Ovary (tissue), 9 donors: ENCODE data around the gene FAM171A2. TPM values are rescaled to one million over a fixed set of nuclear protein-coding genes. Genes with fewer than 3 reads are reported as not detected.

Experiments used
- DNase-seq, 5 donors: peaks; one replicate each; pipeline ENCODE4 v3.0.0-alpha.2; 2019 to 2020
- H3K27ac ChIP-seq, 2 donors: fragments of 200-600 bp; one replicate each; pipeline versions ENCODE4 v1.5.1 to v1.8.0; 2019 to 2022
- H3K27me3 ChIP-seq: fragments of 200-600 bp; one replicate; pipeline ENCODE4 v1.8.0; 2022
- H3K36me3 ChIP-seq: fragments of 200-600 bp; sonication (generic); one replicate; pipeline ENCODE4 v1.5.1; 2019
- H3K4me1 ChIP-seq: one replicate; pipeline ENCODE4 v1.8.1; 2013; ENCODE audit warnings: mild to moderate bottlenecking, moderate library complexity; ENCODE audit not compliant: insufficient read depth
- H3K4me3 ChIP-seq: fragments of 200-600 bp; sonication (generic); one replicate; pipeline ENCODE4 v1.5.1; 2017
- H3K9me3 ChIP-seq, 2 donors: fragments of 200-600 bp in 1 of 2; sonication (generic) in 1 of 2; one replicate each; pipeline versions ENCODE4 v1.5.1 to v1.8.1; 2013 to 2019; ENCODE audit warnings: mild to moderate bottlenecking in 1 of 2, moderate library complexity in 1 of 2
- CTCF ChIP-seq, 3 donors: fragments of 450-650 bp in 2 of 3; fragments of 200-600 bp in 1 of 3; IDR thresholded peaks; one replicate each; pipeline versions ENCODE4 v1.5.1 to v1.8.0; 2016 to 2022; ENCODE audit warnings: antibody characterized with exemption in 3 of 3, mild to moderate bottlenecking in 1 of 3
- EP300 ChIP-seq: sonication (generic); formaldehyde crosslinking; IDR thresholded peaks from one replicate; pipeline ENCODE4 v1.6.1; 2017; ENCODE audit warnings: antibody characterized with exemption
- POLR2A ChIP-seq: fragments of 450-650 bp; IDR thresholded peaks from one replicate; pipeline ENCODE4 v1.6.1; 2017; ENCODE audit warnings: antibody characterized with exemption, mild to moderate bottlenecking, moderate library complexity
- WGBS, 3 donors: extraction: QIAGEN DNeasy Blood & Tissue Kit in 1 of 3; methylation state at CpG; one replicate each; pipeline versions ENCODE4 v1.1.5 to v1.1.7; 2013 to 2017; 5-methylcytosine and 5-hydroxymethylcytosine counted together
- intact Hi-C, 4 donors: fragments of 100-400 bp; cut with DNase I; formaldehyde crosslinking; loops; one replicate each; pipeline versions ENCODE4 v1.11.0 to v1.15.1; 2022 to 2023
- polyA plus RNA-seq, 2 donors: library from polyadenylated mRNA; stranded (reverse); fragments of 200-250 nt in 1 of 2; fragments of 350-450 nt in 1 of 2; fragmentation: Illumina TruSeq in 1 of 2; extraction: RNeasy Lipid Tissue Mini Kit (QIAGEN cat#74804) in 1 of 2; gene quantifications; one replicate each; pipeline ENCODE4 v1.2.3, GENCODE V29; 2013 to 2014
- total RNA-seq, 7 donors: library from RNA; depleted of rRNA in 2 of 7; stranded (reverse); fragments of >200 nt in 2 of 7; fragmentation: NEBNext Ultra II Directional in 3 of 7; extraction: Animal tissue kit (Norgen Biotek cat#: 25700) in 3 of 7; gene quantifications; one replicate each; pipeline versions ENCODE4 v1.1.0 to v1.2.4, GENCODE V29; 2016 to 2023
- donor health status: DM: no; HTN: no; CAD: no; lungs with moderate emphysema.
- donor health status: DM: no; HTN: no; CAD: no.
- donor health status: Bipolar disorder and iron deficiency.
- donor health status: DM: yes; HTN: yes; CAD: no.
- donor health status: DM: no; HTN: no; CAD: no.
- donor health status: DM: yes; HTN: yes; CAD: no.

FAM171A2 gene
- total and polyA plus RNA-seq, 9 donors = 0.17 to 23.7 (median 10.6) TPM

GRCh38 chr17:44384281-44384822, 20.7 kb upstream of the FAM171A2 start:
- DNase-seq = no peak
- peak overlapping the region in 1 of 2 donors; percentile 16 for H3K27ac ChIP-seq
- peaks cover 2% of the 10 kb centered on the region for H3K4me1 ChIP-seq
- intact Hi-C loops = no loop called here
- H3K27me3 ChIP-seq = no peaks in the 10 kb centered on the region
- TF ChIP-seq CTCF (IDR thresholded peaks at IDR 0.05) = no peak
- TF ChIP-seq EP300 = no peak
- no peak for TF ChIP-seq POLR2A
- H3K9me3 ChIP-seq = no peaks in the 10 kb centered on the region
- H3K4me3 ChIP-seq = peak overlapping the region; percentile 53
- no peaks in the 10 kb centered on the region for H3K36me3 ChIP-seq
- 35 to 39% (median 38%) methylated on average over 29 of the region's 29 CpGs for WGBS, 3 donors

GRCh38 chr17:44383861-44384260, 20.2 kb upstream of the FAM171A2 start:
- 81 to 88% (median 85%) methylated on average over 15 to 16 of the region's 16 CpGs for whole genome bisulfite sequencing, 3 donors
- peaks cover 2% of the 10 kb centered on the region for H3K4me1 ChIP-seq
- H3K27ac ChIP-seq = no peak overlapping the region
- H3K4me3 ChIP-seq = no peak overlapping the region
- intact Hi-C loops = no loop called here
- peak in 1 of 5 donors; percentile 38 for DNase-seq
- H3K9me3 ChIP-seq = no peaks in the 10 kb centered on the region
- H3K36me3 ChIP-seq = no peaks in the 10 kb centered on the region
- TF ChIP-seq EP300 (no peak), CTCF (IDR thresholded peaks at IDR 0.05) (no peak)
- H3K27me3 ChIP-seq = no peaks in the 10 kb centered on the region

GRCh38 chr17:44383363-44383762, 19.7 kb upstream of the FAM171A2 start:
- Histone ChIP-seq H3K4me1 (peaks cover 2% of the 10 kb centered on the region), H3K27me3 (no peaks in the 10 kb centered on the region), H3K4me3 (no peak overlapping the region), H3K9me3 (no peaks in the 10 kb centered on the region), H3K27ac (no peak overlapping the region), H3K36me3 (no peaks in the 10 kb centered on the region)
- TF ChIP-seq EP300 = no peak
- no peak for TF ChIP-seq CTCF (IDR thresholded peaks at IDR 0.05)
- TF ChIP-seq POLR2A = no peak
- peak in 1 of 5 donors; percentile 37 for DNase-seq
- intact Hi-C loops = no loop called here
- 92 to 95% (median 94%) methylated on average over 15 of the region's 15 CpGs for WGBS, 3 donors

DNA sequence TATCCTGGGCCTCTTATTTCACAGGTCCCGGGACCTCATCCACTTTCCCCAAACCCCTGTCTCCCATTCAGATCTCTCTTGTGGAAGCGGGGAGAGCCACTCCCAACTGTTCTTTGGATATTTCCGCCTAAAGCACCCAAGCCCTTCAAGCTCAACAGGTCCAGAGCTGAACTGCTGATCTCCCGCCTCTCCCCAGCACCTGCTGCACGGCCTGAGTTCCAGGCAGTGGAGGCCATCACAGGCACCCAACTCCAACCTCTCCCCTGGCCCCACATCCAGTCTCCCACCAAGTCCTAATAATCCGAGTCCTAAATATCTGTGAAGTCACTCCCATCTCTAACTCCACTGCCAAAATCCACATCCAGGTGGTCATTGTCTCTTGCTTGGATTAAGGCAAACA, 19.3 kb upstream of the FAM171A2 start:
- peak in 1 of 5 donors; percentile 26 for DNase-seq
- Histone ChIP-seq H3K4me3 (no peak overlapping the region), H3K27me3 (no peaks in the 10 kb centered on the region), H3K4me1 (peaks cover 2% of the 10 kb centered on the region), H3K27ac (no peak overlapping the region), H3K36me3 (no peaks in the 10 kb centered on the region), H3K9me3 (no peaks in the 10 kb centered on the region)
- 81 to 83% (median 81%) methylated on average over 6 of the region's 6 CpGs for WGBS, 3 donors
- TF ChIP-seq CTCF (IDR thresholded peaks at IDR 0.05) = no peak
- intact Hi-C loops = no loop called here
